Peyer's patch (tissue), 4 donors: ENCODE measurements around the gene ITGAD. TPM values are rescaled to one million over a fixed set of nuclear protein-coding genes. Genes with fewer than 3 reads are reported as not detected.

Experiments
- DNase-seq, 3 donors: peaks; one replicate each; pipeline ENCODE4 v3.0.0-alpha.2; 2017 to 2019
- H3K27ac ChIP-seq, 4 donors: fragments of 200-600 bp; sonication (generic); one replicate each; pipeline ENCODE4 v1.5.1; 2016 to 2019
- H3K27me3 ChIP-seq, 2 donors: fragments of 200-600 bp; sonication (generic); one replicate each; pipeline ENCODE4 v1.5.1; 2019
- H3K36me3 ChIP-seq, 3 donors: fragments of 200-600 bp; sonication (generic); one replicate each; pipeline ENCODE4 v1.5.1; 2016 to 2019
- H3K4me1 ChIP-seq, 4 donors: fragments of 200-600 bp; sonication (generic); one replicate each; pipeline ENCODE4 v1.5.1; 2016 to 2019
- H3K4me3 ChIP-seq, 4 donors: fragments of 200-600 bp; sonication (generic); 1 replicate in 3 of 4; 2 replicates in 1 of 4; pipeline ENCODE4 v1.5.1; 2016 to 2019; ENCODE audit warnings: mild to moderate bottlenecking in 1 of 4
- H3K9me3 ChIP-seq, 4 donors: fragments of 200-600 bp; sonication (generic); one replicate each; pipeline ENCODE4 v1.5.1; 2016 to 2019; ENCODE audit warnings: mild to moderate bottlenecking in 1 of 4
- POLR2A ChIP-seq, 2 donors: fragments of 450-650 bp; IDR thresholded peaks; one replicate each; pipeline ENCODE4 v1.5.1; 2017; ENCODE audit warnings: antibody characterized with exemption in 2 of 2, mild to moderate bottlenecking in 2 of 2, moderate library complexity in 2 of 2
- total RNA-seq, 4 donors: library from RNA; depleted of rRNA; stranded (reverse); fragments of >200 nt; gene quantifications; one replicate each; pipeline ENCODE4 v1.1.0, GENCODE V29; 2016
- TF ChIP-seq, protein P1 (sequence below), 6 experiments: fragments of 450-650 bp in 4 of 6; fragments of 200-600 bp in 2 of 6; sonication (generic) in 1 of 6; IDR thresholded peaks; one replicate each; pipeline ENCODE4 v1.5.1; 2017 to 2019; ENCODE audit warnings: antibody characterized with exemption in 6 of 6, mild to moderate bottlenecking in 3 of 6, moderate library complexity in 1 of 6

ITGAD gene
- total RNA-seq, 4 donors from 2014 or later: 0.83 TPM; not detected in 3

GRCh38 chr16:31472709-31473203 is 79.6 kb downstream of the ITGAD start:
- TF ChIP-seq, protein P1, sequence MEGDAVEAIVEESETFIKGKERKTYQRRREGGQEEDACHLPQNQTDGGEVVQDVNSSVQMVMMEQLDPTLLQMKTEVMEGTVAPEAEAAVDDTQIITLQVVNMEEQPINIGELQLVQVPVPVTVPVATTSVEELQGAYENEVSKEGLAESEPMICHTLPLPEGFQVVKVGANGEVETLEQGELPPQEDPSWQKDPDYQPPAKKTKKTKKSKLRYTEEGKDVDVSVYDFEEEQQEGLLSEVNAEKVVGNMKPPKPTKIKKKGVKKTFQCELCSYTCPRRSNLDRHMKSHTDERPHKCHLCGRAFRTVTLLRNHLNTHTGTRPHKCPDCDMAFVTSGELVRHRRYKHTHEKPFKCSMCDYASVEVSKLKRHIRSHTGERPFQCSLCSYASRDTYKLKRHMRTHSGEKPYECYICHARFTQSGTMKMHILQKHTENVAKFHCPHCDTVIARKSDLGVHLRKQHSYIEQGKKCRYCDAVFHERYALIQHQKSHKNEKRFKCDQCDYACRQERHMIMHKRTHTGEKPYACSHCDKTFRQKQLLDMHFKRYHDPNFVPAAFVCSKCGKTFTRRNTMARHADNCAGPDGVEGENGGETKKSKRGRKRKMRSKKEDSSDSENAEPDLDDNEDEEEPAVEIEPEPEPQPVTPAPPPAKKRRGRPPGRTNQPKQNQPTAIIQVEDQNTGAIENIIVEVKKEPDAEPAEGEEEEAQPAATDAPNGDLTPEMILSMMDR (IDR thresholded peaks at IDR 0.05): peak in 5 of 6 experiments; percentile 26 to 67 (median 62)
- TF ChIP-seq POLR2A (IDR thresholded peaks at IDR 0.05): no peak
- H3K4me1 ChIP-seq: peaks cover 0 to 51% (median 13%) of the 10 kb centered on the region in 4 donors
- H3K27ac ChIP-seq: peak overlapping the region; percentile 50 to 89 (median 77)
- H3K4me3 ChIP-seq: peak overlapping the region; percentile 37 to 66 (median 52)
- peaks cover 0 to 4% (median 0%) of the 10 kb centered on the region in 3 donors for H3K36me3 ChIP-seq
- DNase-seq: peak; percentile 41 to 88 (median 86)
- no peaks in the 10 kb centered on the region for H3K9me3 ChIP-seq
- H3K27me3 ChIP-seq: no peaks in the 10 kb centered on the region

- peaks cover 0 to 4% (median 0%) of the 10 kb centered on the region in 3 donors for H3K36me3 ChIP-seq
- peak overlapping the region in 2 of 4 donors; percentile 83 to 89 for H3K27ac ChIP-seq
- H3K27me3 ChIP-seq: no peaks in the 10 kb centered on the region
- peaks cover 0 to 56% (median 13%) of the 10 kb centered on the region in 4 donors for H3K4me1 ChIP-seq
- H3K9me3 ChIP-seq: no peaks in the 10 kb centered on the region
- TF ChIP-seq POLR2A (IDR thresholded peaks at IDR 0.05): no peak
- TF ChIP-seq, protein P1 (IDR thresholded peaks at IDR 0.05): no peak
- no peak for DNase-seq
- H3K4me3 ChIP-seq: peak overlapping the region in 1 of 4 donors; percentile 66
Observed at GRCh38 chr16:31473264-31473984, 80.3 kb downstream of the ITGAD start.

DNA sequence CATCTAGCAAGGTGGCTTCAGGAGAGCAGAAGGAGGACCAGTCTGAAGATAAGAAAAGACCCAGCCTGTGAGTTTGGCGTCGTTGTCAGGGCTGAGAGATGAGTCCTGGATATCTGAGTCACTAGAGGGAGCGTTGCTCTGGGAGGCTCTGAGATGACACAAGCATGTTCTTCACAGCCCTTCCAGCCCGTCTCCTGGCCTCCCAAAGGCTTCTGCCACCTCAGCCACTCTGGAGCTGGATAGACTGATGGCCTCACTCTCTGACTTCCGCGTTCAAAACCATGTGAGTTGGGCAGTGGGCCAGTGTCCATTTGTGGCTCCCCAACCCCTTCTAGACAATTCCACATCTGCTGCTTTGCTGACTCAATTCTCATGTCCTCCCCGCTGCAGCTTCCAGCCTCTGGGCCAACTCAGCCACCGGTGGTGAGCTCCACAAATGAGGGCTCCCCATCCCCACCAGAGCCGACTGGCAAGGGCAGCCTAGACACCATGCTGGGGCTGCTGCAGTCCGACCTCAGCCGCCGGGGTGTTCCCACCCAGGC is 81.1 kb downstream of the ITGAD start:
- TF ChIP-seq POLR2A (IDR thresholded peaks at IDR 0.05): no peak
- TF ChIP-seq, protein P1 (IDR thresholded peaks at IDR 0.05): no peak
- Histone ChIP-seq H3K27me3 (no peaks in the 10 kb centered on the region), H3K27ac (no peak overlapping the region), H3K9me3 (no peaks in the 10 kb centered on the region), H3K4me3 (no peak overlapping the region), H3K4me1 (peaks cover 0 to 62% (median 13%) of the 10 kb centered on the region in 4 donors), H3K36me3 (peaks cover 0 to 4% (median 0%) of the 10 kb centered on the region in 3 donors)
- DNase-seq: no peak

DNA sequence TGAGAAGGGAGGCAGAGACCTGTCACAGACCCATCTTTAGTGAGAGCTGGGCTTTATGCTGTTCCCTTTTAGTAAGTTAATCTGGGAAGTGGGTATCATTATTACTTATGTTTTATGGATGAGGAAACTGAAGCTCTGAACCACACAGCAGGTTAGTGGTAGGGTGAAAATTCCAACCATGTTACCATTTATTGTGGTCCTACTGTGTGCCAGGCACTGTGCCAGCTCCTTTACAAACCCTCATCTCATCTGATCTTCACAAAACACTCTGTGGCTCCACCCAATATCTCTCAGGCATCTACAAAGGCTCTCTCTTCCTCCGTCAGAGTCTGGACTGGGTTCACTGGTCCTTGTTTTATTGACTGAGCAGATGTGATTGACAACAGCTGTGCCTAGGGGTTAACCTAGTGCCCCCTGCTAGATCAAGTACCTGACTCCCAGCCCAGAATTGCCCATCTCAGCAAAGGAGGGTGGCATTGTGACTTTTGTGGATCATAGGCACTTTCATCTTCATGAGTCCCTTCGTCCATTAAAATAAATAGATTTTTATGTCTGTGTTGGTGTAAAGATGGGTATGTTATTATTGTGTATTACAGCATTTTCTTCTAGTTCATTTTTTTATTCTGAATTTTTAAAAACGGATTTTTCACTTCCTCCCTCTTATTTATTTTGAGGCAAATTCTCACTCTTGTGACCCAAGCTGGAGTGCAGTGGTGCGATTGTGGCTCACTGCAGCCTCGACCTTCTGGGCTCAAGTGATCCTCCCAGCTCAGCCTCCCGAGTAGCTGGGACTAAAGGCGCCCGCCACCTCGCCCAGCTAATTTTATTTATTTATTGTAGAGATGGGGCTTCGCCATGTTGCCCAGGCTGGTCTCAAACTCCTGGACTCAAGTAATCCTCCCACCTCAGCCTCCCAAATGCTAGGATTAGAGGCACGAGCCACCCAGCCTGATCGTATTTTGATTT is 81.9 kb downstream of the ITGAD start:
- peaks cover 0 to 4% (median 0%) of the 10 kb centered on the region in 3 donors for H3K36me3 ChIP-seq
- DNase-seq: no peak
- no peaks in the 10 kb centered on the region for H3K9me3 ChIP-seq
- no peak for TF ChIP-seq POLR2A (IDR thresholded peaks at IDR 0.05)
- TF ChIP-seq, protein P1 (IDR thresholded peaks at IDR 0.05): no peak
- no peak overlapping the region for H3K4me3 ChIP-seq
- no peak overlapping the region for H3K27ac ChIP-seq
- peaks cover 0 to 69% (median 13%) of the 10 kb centered on the region in 4 donors for H3K4me1 ChIP-seq
- H3K27me3 ChIP-seq: no peaks in the 10 kb centered on the region

DNA sequence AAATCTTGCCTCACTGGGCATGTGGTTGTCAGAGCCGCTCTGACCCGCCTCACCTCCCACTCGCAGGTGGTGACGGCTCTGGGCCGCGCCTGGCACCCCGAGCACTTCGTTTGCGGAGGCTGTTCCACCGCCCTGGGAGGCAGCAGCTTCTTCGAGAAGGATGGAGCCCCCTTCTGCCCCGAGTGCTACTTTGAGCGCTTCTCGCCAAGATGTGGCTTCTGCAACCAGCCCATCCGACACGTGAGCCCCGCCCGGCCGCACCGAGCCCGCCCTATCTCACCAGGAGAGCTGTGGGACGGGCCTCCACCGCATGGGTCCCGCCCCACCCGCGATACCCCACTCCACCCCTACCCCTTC is 82.8 kb downstream of the ITGAD start:
- DNase-seq: peak in 2 of 3 donors; percentile 70 to 79
- Histone ChIP-seq H3K4me1 (peaks cover 0 to 78% (median 13%) of the 10 kb centered on the region in 4 donors), H3K27ac (peak overlapping the region in 3 of 4 donors; percentile 88 to 99 (median 97)), H3K36me3 (peaks cover 0 to 4% (median 0%) of the 10 kb centered on the region in 3 donors), H3K27me3 (no peaks in the 10 kb centered on the region), H3K4me3 (peak overlapping the region in 3 of 4 donors; percentile 49 to 72 (median 65)), H3K9me3 (no peaks in the 10 kb centered on the region)
- TF ChIP-seq POLR2A (IDR thresholded peaks at IDR 0.05): no peak
- TF ChIP-seq, protein P1 (IDR thresholded peaks at IDR 0.05): no peak
